Activated CD4-positive, alpha-beta T cell treated with anti-CD3 and anti-CD28 coated beads for 36 hours (primary cell): Measurements from ENCODE around the gene SRPK2. TPM values are rescaled to one million over a fixed set of nuclear protein-coding genes. Genes with fewer than 3 reads are reported as not detected.
A peak's percentile ranks its signal among the peaks of the same experiment; 100 is the strongest.

Experiments
- ATAC-seq: fragments of 200-7000 bp; cut with Tn5 transposase; one replicate; pipeline ENCODE4 v1.10.0; 2021; ENCODE audit warnings: mild to moderate bottlenecking, moderate library complexity
- CTCF ChIA-PET: fragments of 350-600 bp; sonication (Branson Sonifier 250); formaldehyde crosslinking; loops from one replicate; lab custom pipeline; 2021; ENCODE audit warnings: antibody characterized with exemption; lab: Charles Lee
- POLR2A ChIA-PET: fragments of 350-600 bp; sonication (Branson Sonifier 250); formaldehyde crosslinking; loops from one replicate; lab custom pipeline; 2021; ENCODE audit warnings: antibody characterized with exemption, inconsistent platforms; lab: Charles Lee
- DNase-seq: peaks from one replicate; pipeline ENCODE4 v3.0.0-alpha.2; 2020
- H3K27ac Mint-ChIP-seq: one replicate; pipeline ENCODE4 v1.8.0; 2021; ENCODE audit warnings: mixed read lengths
- H3K27me3 Mint-ChIP-seq: one replicate; pipeline ENCODE4 v1.8.0; 2021; ENCODE audit warnings: mixed read lengths
- H3K36me3 Mint-ChIP-seq: one replicate; pipeline ENCODE4 v1.8.0; 2021; ENCODE audit warnings: low read depth, mixed read lengths
- H3K4me1 Mint-ChIP-seq: one replicate; pipeline ENCODE4 v1.8.0; 2021; ENCODE audit warnings: mixed read lengths
- H3K4me3 Mint-ChIP-seq: one replicate; pipeline ENCODE4 v1.8.0; 2021; ENCODE audit warnings: mild to moderate bottlenecking, moderate library complexity, mixed read lengths
- H3K9me3 Mint-ChIP-seq: one replicate; pipeline ENCODE4 v1.8.0; 2021; ENCODE audit warnings: low read depth, mixed read lengths
- intact Hi-C, 2 experiments: fragments of 100-400 bp; cut with DNase I in 1 of 2; cut with micrococcal nuclease in 1 of 2; formaldehyde crosslinking; loops; one replicate each; pipeline versions ENCODE4 v1.14.2 to v1.15.1; 2022 to 2024; cut with DNase I, micrococcal nuclease
- total RNA-seq, 2 experiments: library from RNA; stranded (reverse); gene quantifications; one replicate each; pipeline ENCODE4 v1.2.3, GENCODE V29; 2021

Gene SRPK2
- total RNA-seq, 2 experiments from 2014 or later: 42.7 to 42.9 TPM

GRCh38 chr7:105125745-105126144 lies 263.0 kb downstream of the SRPK2 start:
- H3K27ac Mint-ChIP-seq: no peak overlapping the region

GRCh38 chr7:105122619-105123018 lies 266.1 kb downstream of the SRPK2 start:
- peaks cover 49% of the 10 kb centered on the region for H3K4me1 Mint-ChIP-seq
- no peak for ATAC-seq
- intact Hi-C loops: loop anchor here in 1 of 2 experiments (10.0 kb wide), 1 partner anchor 462 kb away; the partner anchor contains the start of gene EFCAB10
- H3K9me3 Mint-ChIP-seq: no peaks in the 10 kb centered on the region
- H3K27ac Mint-ChIP-seq: peak overlapping the region; percentile 49
- POLR2A ChIA-PET: interaction anchor here (0.6 kb wide), 2 partner anchors 328 to 731 kb away, joined by 6 to 7 read pairs; no protein-coding TSS in a partner anchor
- no peaks in the 10 kb centered on the region for H3K27me3 Mint-ChIP-seq
- CTCF ChIA-PET: interaction anchor here (1.0 to 1.1 kb wide), 2 partner anchors 17 to 239 kb away, joined by 3 to 4 read pairs; no protein-coding TSS in a partner anchor
- no peak for DNase-seq
- no peak overlapping the region for H3K4me3 Mint-ChIP-seq
- peaks cover 22% of the 10 kb centered on the region for H3K36me3 Mint-ChIP-seq

More at GRCh38 chr7:105125745-105126144, 263.0 kb downstream of the SRPK2 start:
- Mint-ChIP-seq H3K4me1 (peaks cover 38% of the 10 kb centered on the region), H3K36me3 (peaks cover 24% of the 10 kb centered on the region), H3K27me3 (no peaks in the 10 kb centered on the region), H3K9me3 (no peaks in the 10 kb centered on the region), H3K4me3 (no peak overlapping the region)
- POLR2A ChIA-PET: interaction anchor here (0.6 kb wide), 1 partner anchor 35 kb away, joined by 3 read pairs; no protein-coding TSS in a partner anchor
- CTCF ChIA-PET: no interaction called here
- ATAC-seq (no peak), DNase-seq (no peak)
- intact Hi-C loops: loop anchor here in 1 of 2 experiments (10.0 kb wide), 1 partner anchor 459 kb away; the partner anchor contains the start of gene EFCAB10

GRCh38 chr7:105118612-105119600 lies 269.8 kb downstream of the SRPK2 start:
- Mint-ChIP-seq H3K27ac (peak overlapping the region; percentile 58), H3K36me3 (peaks cover 36% of the 10 kb centered on the region), H3K27me3 (no peaks in the 10 kb centered on the region), H3K9me3 (no peaks in the 10 kb centered on the region), H3K4me3 (no peak overlapping the region), H3K4me1 (peaks cover 30% of the 10 kb centered on the region)
- DNase-seq (no peak), ATAC-seq (peak; percentile 24)
- ChIA-PET CTCF (interaction anchor here (1.2 to 2.1 kb wide), 2 partner anchors 10 to 64 kb away, joined by 4 to 7 read pairs; no protein-coding TSS in a partner anchor), POLR2A (no interaction called here)
- intact Hi-C loops: loop anchor here in 1 of 2 experiments (5.0 kb wide), 1 partner anchor 197 kb away; no protein-coding TSS in a partner anchor

- intact Hi-C loops: no loop called here
- Mint-ChIP-seq H3K36me3 (peaks cover 69% of the 10 kb centered on the region), H3K27ac (peak overlapping the region; percentile 69), H3K9me3 (no peaks in the 10 kb centered on the region), H3K27me3 (no peaks in the 10 kb centered on the region), H3K4me3 (no peak overlapping the region), H3K4me1 (peaks cover 10% of the 10 kb centered on the region)
- POLR2A ChIA-PET: interaction anchor here (0.6 kb wide), 2 partner anchors 9 to 229 kb away, joined by 3 to 6 read pairs; no protein-coding TSS in a partner anchor
- CTCF ChIA-PET: interaction anchor here (0.7 to 1.0 kb wide), 2 partner anchors 24 to 140 kb away, joined by 3 read pairs; no protein-coding TSS in a partner anchor
- ATAC-seq: peak; percentile 30
- no peak for DNase-seq
Measured at GRCh38 chr7:105112440-105113418, 276.0 kb downstream of the SRPK2 start.

GRCh38 chr7:105107458-105107857 lies 281.3 kb downstream of the SRPK2 start:
- H3K4me3 Mint-ChIP-seq: no peak overlapping the region
- H3K27ac Mint-ChIP-seq: peak overlapping the region; percentile 25
- intact Hi-C loops: no loop called here
- CTCF ChIA-PET: no interaction called here
- no peaks in the 10 kb centered on the region for H3K9me3 Mint-ChIP-seq
- no peak for ATAC-seq
- peaks cover 26% of the 10 kb centered on the region for H3K4me1 Mint-ChIP-seq
- no peaks in the 10 kb centered on the region for H3K27me3 Mint-ChIP-seq
- POLR2A ChIA-PET: no interaction called here
- H3K36me3 Mint-ChIP-seq: peaks cover 70% of the 10 kb centered on the region
- no peak for DNase-seq

- ChIA-PET POLR2A (no interaction called here), CTCF (interaction anchor here (2.1 kb wide), 1 partner anchor 125 kb away, joined by 8 read pairs; no protein-coding TSS in a partner anchor)
- intact Hi-C loops: no loop called here
- Mint-ChIP-seq H3K36me3 (peaks cover 63% of the 10 kb centered on the region), H3K4me1 (peaks cover 21% of the 10 kb centered on the region), H3K9me3 (no peaks in the 10 kb centered on the region), H3K4me3 (no peak overlapping the region), H3K27ac (peak overlapping the region; percentile 88), H3K27me3 (no peaks in the 10 kb centered on the region)
- DNase-seq (no peak), ATAC-seq (peak; percentile 62)
Measured at GRCh38 chr7:105106473-105106872, 282.2 kb downstream of the SRPK2 start.

GRCh38 chr7:105105579-105105978 lies 283.1 kb downstream of the SRPK2 start:
- Mint-ChIP-seq H3K9me3 (no peaks in the 10 kb centered on the region), H3K36me3 (peaks cover 61% of the 10 kb centered on the region), H3K4me1 (peaks cover 29% of the 10 kb centered on the region), H3K27ac (peak overlapping the region; percentile 88), H3K4me3 (no peak overlapping the region), H3K27me3 (no peaks in the 10 kb centered on the region)
- ATAC-seq (no peak), DNase-seq (no peak)
- ChIA-PET POLR2A (no interaction called here), CTCF (interaction anchor here (0.6 to 2.1 kb wide), 2 partner anchors 8 to 124 kb away, joined by 3 to 8 read pairs; no protein-coding TSS in a partner anchor)
- intact Hi-C loops: no loop called here

GRCh38 chr7:105102557-105103352 lies 286.0 kb downstream of the SRPK2 start:
- Mint-ChIP-seq H3K9me3 (no peaks in the 10 kb centered on the region), H3K4me1 (peaks cover 54% of the 10 kb centered on the region), H3K36me3 (peaks cover 59% of the 10 kb centered on the region), H3K27me3 (no peaks in the 10 kb centered on the region), H3K4me3 (no peak overlapping the region), H3K27ac (peak overlapping the region; percentile 31)
- no peak for DNase-seq
- ChIA-PET POLR2A (no interaction called here), CTCF (interaction anchor here (1.2 kb wide), 1 partner anchor 122 kb away, joined by 3 read pairs; no protein-coding TSS in a partner anchor)
- ATAC-seq: no peak
- intact Hi-C loops: loop anchor here in 1 of 2 experiments (5.0 kb wide), 1 partner anchor 180 kb away; no protein-coding TSS in a partner anchor

- ChIA-PET POLR2A (interaction anchor here (0.7 kb wide), 1 partner anchor 125 kb away, joined by 3 read pairs; no protein-coding TSS in a partner anchor), CTCF (no interaction called here)
- peaks cover 56% of the 10 kb centered on the region for H3K36me3 Mint-ChIP-seq
- no peak for DNase-seq
- no peaks in the 10 kb centered on the region for H3K27me3 Mint-ChIP-seq
- H3K27ac Mint-ChIP-seq: no peak overlapping the region
- peaks cover 60% of the 10 kb centered on the region for H3K4me1 Mint-ChIP-seq
- H3K9me3 Mint-ChIP-seq: no peaks in the 10 kb centered on the region
- ATAC-seq: no peak
- no peak overlapping the region for H3K4me3 Mint-ChIP-seq
- intact Hi-C loops: loop anchor here in 1 of 2 experiments (1.0 to 5.0 kb wide), 2 partner anchors 39 to 180 kb away; no protein-coding TSS in a partner anchor
Measured at GRCh38 chr7:105101864-105102263, 286.9 kb downstream of the SRPK2 start.
